Lower lobe of right lung (tissue), 2 donors: Measurements from ENCODE around the gene HIRIP3. TPM values are rescaled to one million over a fixed set of nuclear protein-coding genes. Genes with fewer than 3 reads are reported as not detected.

Experiments
- ATAC-seq, 2 donors: fragments of 200-7000 bp; cut with Tn5 transposase; one replicate each; pipeline ENCODE4 v1.9.1; 2020 to 2022; ENCODE audit warnings: mild to moderate bottlenecking in 2 of 2, moderate library complexity in 2 of 2
- DNase-seq: peaks from one replicate; pipeline ENCODE4 v3.0.0-alpha.2; 2020
- H3K27ac ChIP-seq: fragments of 200-600 bp; one replicate; pipeline ENCODE4 v1.8.0; 2022
- H3K27me3 ChIP-seq: fragments of 200-600 bp; one replicate; pipeline ENCODE4 v1.8.0; 2022; ENCODE audit warnings: low read depth
- H3K36me3 ChIP-seq: fragments of 200-600 bp; one replicate; pipeline ENCODE4 v1.8.0; 2022; ENCODE audit warnings: mild to moderate bottlenecking
- H3K4me1 ChIP-seq: fragments of 200-600 bp; one replicate; pipeline ENCODE4 v1.8.0; 2022
- H3K4me3 ChIP-seq: fragments of 200-600 bp; one replicate; pipeline ENCODE4 v1.8.0; 2022; ENCODE audit warnings: mild to moderate bottlenecking
- H3K9me3 ChIP-seq: fragments of 200-600 bp; one replicate; pipeline ENCODE4 v1.8.0; 2022
- CTCF ChIP-seq: fragments of 200-600 bp; IDR thresholded peaks from one replicate; pipeline ENCODE4 v1.8.0; 2022; ENCODE audit warnings: antibody characterized with exemption, mild to moderate bottlenecking
- intact Hi-C: fragments of 100-400 bp; cut with DNase I; formaldehyde crosslinking; loops from one replicate; pipeline ENCODE4 v1.11.0; 2022
- total RNA-seq: library from RNA; stranded (reverse); fragmentation: NEBNext Ultra II Directional; extraction: Animal tissue kit (Norgen Biotek cat#: 25700); gene quantifications from one replicate; pipeline ENCODE4 v1.2.1, GENCODE V29; 2021
- donor health status: DM: no; HTN: yes; CAD: no; lungs with severe emphysema.

The HIRIP3 gene
- total RNA-seq, 1 donor from 2014 or later: 22.1 TPM

- Histone ChIP-seq H3K27me3 (peaks cover 68% of the 10 kb centered on the region), H3K27ac (no peak overlapping the region), H3K36me3 (no peaks in the 10 kb centered on the region), H3K9me3 (no peaks in the 10 kb centered on the region), H3K4me3 (no peak overlapping the region), H3K4me1 (peaks cover 9% of the 10 kb centered on the region)
- intact Hi-C loops: no loop called here
- no peak for ATAC-seq
- no peak for DNase-seq
- TF ChIP-seq CTCF: no peak
Measured at GRCh38 chr16:30031477-30031918, 36.1 kb upstream of the HIRIP3 start.

DNA sequence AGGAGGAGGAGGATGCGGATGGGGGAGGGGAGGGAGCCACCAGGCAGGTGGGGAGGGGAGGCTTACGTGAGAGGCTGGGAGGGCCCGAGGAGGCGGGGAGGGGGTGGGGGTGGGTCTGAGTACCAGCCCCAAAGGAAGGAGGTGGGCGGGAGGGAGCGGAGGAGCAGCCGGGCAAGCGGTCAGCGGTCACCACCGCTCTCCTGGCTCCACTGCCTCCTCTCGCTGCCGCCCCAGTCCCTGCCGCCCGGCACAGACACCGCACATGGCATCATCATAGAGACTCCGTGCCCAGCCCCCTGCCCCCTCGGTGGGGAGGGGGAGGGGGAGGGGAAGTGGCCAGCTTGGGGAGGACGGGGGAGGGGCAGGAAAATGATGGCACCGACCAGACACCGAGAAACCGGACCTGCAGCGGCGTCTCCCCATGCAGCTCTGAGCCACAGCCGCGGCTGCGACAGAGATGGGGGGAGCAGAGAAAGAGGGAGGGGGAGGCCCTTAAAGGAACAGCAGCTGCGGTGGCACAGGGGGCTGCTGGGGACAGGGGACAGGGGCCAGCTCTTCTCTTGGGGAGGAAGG lies 35.5 kb upstream of the HIRIP3 start, which contains the start of gene TLCD3B:
Gene TLCD3B, minus strand, starts transcription at position 431 of the 573 bp plus-strand sequence. CDS start 744 bp downstream, outside the sequence.
- Histone ChIP-seq H3K4me1 (peaks cover 9% of the 10 kb centered on the region), H3K4me3 (no peak within 1 kb of the TSS), H3K27ac (no peak within 1 kb of the TSS), H3K36me3 (no peaks in the 10 kb centered on the region), H3K9me3 (no peaks in the 10 kb centered on the region), H3K27me3 (peaks cover 72% of the 10 kb centered on the region)
- DNase-seq (no peak), ATAC-seq (no peak)
- TF ChIP-seq CTCF: no peak
- intact Hi-C loops: no loop called here

DNA sequence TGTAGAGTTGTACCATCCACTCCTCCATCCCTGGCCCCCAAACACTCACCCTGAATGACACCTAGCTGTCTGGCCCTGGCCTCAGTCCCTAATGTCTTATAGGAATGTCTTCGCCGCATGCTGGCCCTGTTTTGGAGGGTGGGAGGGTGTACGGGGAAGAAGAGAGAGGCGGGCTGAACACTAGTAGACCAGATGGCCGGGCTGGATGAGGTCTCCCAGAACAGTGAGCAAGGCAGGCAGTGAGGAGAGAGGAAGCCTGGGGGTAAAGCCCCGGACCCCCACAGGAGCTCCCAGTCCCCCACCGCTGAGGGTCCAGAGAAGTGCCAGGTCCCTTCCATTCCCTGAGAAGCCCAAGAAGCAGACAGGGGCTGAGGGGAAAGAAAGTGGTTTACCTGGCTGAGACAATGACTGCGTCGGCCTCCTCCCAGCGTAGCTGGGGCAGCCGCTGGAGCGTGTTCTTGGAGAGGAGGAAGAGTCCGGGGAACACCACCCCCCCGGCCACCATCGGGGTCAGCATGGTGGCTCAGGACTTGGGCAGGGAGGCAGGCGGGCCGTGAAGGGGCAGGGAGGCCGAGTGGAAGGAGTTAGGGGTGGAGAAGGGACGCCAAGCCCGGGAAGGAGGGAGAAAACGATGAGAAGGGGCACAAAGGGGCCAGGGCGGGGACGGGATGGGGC lies 34.7 kb upstream of the HIRIP3 start:
- no peak for TF ChIP-seq CTCF
- Histone ChIP-seq H3K36me3 (no peaks in the 10 kb centered on the region), H3K9me3 (no peaks in the 10 kb centered on the region), H3K4me3 (no peak overlapping the region), H3K4me1 (peaks cover 9% of the 10 kb centered on the region), H3K27ac (no peak overlapping the region), H3K27me3 (peaks cover 76% of the 10 kb centered on the region)
- ATAC-seq (no peak), DNase-seq (no peak)
- intact Hi-C loops: no loop called here

DNA sequence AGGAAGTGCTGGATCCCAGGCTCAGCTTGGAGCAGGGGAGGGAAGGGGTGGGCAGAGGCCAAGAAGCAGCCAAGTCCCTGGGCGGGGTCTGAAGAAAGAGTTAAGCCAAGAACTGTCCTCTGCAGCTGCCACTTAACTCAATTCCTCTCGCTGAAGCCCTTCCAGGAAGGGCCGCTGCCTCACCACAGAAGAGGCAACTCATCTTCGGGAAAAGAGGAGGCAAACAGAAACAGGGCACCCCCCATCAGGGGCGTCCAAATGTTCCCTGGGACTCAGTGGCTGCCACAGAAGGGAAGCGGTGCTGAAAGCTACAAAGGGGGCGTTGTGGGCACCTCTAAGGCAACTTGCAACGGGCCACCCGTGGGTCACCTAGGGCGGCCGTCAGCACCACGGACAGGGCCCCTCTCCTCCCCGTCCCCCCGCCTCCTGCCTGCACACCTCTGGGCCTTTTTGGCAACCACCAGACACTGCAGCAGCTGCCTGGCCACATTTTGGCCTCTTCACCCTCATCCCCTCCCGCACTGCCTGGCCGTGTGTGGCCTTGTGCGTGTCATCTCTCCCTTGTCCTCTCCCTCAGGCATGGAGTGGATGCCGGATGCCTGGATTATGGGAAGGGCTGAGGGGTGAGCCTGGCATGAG lies 33.1 kb upstream of the HIRIP3 start:
- H3K27ac ChIP-seq: no peak overlapping the region
- no peaks in the 10 kb centered on the region for H3K9me3 ChIP-seq
- intact Hi-C loops: no loop called here
- no peak for TF ChIP-seq CTCF
- H3K36me3 ChIP-seq: no peaks in the 10 kb centered on the region
- no peak overlapping the region for H3K4me3 ChIP-seq
- DNase-seq (no peak), ATAC-seq (peak; percentile 5 to 33)
- peaks cover 72% of the 10 kb centered on the region for H3K27me3 ChIP-seq
- H3K4me1 ChIP-seq: peaks cover 9% of the 10 kb centered on the region

GRCh38 chr16:30027588-30028437 lies 32.4 kb upstream of the HIRIP3 start:
- peaks cover 9% of the 10 kb centered on the region for H3K4me1 ChIP-seq
- H3K27ac ChIP-seq: no peak overlapping the region
- peaks cover 64% of the 10 kb centered on the region for H3K27me3 ChIP-seq
- no peaks in the 10 kb centered on the region for H3K9me3 ChIP-seq
- H3K36me3 ChIP-seq: no peaks in the 10 kb centered on the region
- DNase-seq (no peak), ATAC-seq (no peak)
- intact Hi-C loops: no loop called here
- no peak for TF ChIP-seq CTCF
- no peak overlapping the region for H3K4me3 ChIP-seq
